Stimulated activated CD4-positive, alpha-beta T cell treated with anti-CD3 and anti-CD28 coated beads, Interleukin-2, amount 100 ng/mL, for 4 hours (primary cell): ENCODE results near the gene NEDD8.

Source experiments
- DNase-seq: peaks from one replicate; pipeline ENCODE4 v3.0.0-alpha.2; 2020; ENCODE audit warnings: low read depth

The NEDD8 gene

GRCh38 chr14:24263848-24264247 is 31.7 kb upstream of the NEDD8 start:
- DNase-seq = no peak

- DNase-seq = no peak
These were observed 30.9 kb upstream of the NEDD8 start, which contains the start of gene TGM1 for GRCh38 chr14:24262821-24263733. Gene TGM1 (minus strand): TSS chr14:24263177. CDS start chr14:24262352, 825 bp downstream.

- DNase-seq = no peak
These were observed 29.8 kb upstream of the NEDD8 start for GRCh38 chr14:24261969-24262327.

GRCh38 chr14:24261256-24261968 is 29.2 kb upstream of the NEDD8 start:
- no peak for DNase-seq

- no peak for DNase-seq
These were observed 28.6 kb upstream of the NEDD8 start for GRCh38 chr14:24260780-24261157.

GRCh38 chr14:24260026-24260779 is 28.0 kb upstream of the NEDD8 start:
- DNase-seq = no peak

- DNase-seq = no peak
These were observed 27.3 kb upstream of the NEDD8 start for GRCh38 chr14:24259282-24260025.

- no peak for DNase-seq
These were observed 26.5 kb upstream of the NEDD8 start for GRCh38 chr14:24258548-24259265.

- DNase-seq = no peak
These were observed 26.0 kb upstream of the NEDD8 start for GRCh38 chr14:24258119-24258518.

GRCh38 chr14:24256960-24257359 is 24.8 kb upstream of the NEDD8 start:
- no peak for DNase-seq

- no peak for DNase-seq
These were observed 24.0 kb upstream of the NEDD8 start for GRCh38 chr14:24255931-24256711.

- DNase-seq = no peak
These were observed 23.3 kb upstream of the NEDD8 start for GRCh38 chr14:24255438-24255837.

- DNase-seq = no peak
These were observed 22.6 kb upstream of the NEDD8 start for GRCh38 chr14:24254630-24255392.

- DNase-seq = no peak
These were observed 21.8 kb upstream of the NEDD8 start for GRCh38 chr14:24253936-24254335.

GRCh38 chr14:24252289-24253124 is 20.3 kb upstream of the NEDD8 start:
- DNase-seq = no peak

- no peak for DNase-seq
These were observed 19.7 kb upstream of the NEDD8 start for GRCh38 chr14:24251880-24252288.

GRCh38 chr14:24250354-24250753 is 18.2 kb upstream of the NEDD8 start:
- no peak for DNase-seq

GRCh38 chr14:24249230-24250021 is 17.3 kb upstream of the NEDD8 start:
- DNase-seq = no peak
